CD4-positive, alpha-beta T cell treated with Interleukin-1 beta for 1 hour (primary cell): ENCODE data around the gene RNF25.

Source experiments
- DNase-seq, 2 donors: peaks; one replicate each; pipeline ENCODE4 v3.0.0-alpha.2; 2020 to 2022

The RNF25 gene

GRCh38 chr2:218671097-218671653 is 627 bp downstream of the RNF25 start:
- no peak for DNase-seq

GRCh38 chr2:218664653-218665052 is 7.1 kb downstream of the RNF25 start:
- DNase-seq: no peak

GRCh38 chr2:218663901-218664300 is 7.9 kb downstream of the RNF25 start:
- DNase-seq: no peak

- DNase-seq: no peak
These were observed 9.0 kb downstream of the RNF25 start for GRCh38 chr2:218662827-218663226.

- no peak for DNase-seq
These were observed 9.4 kb downstream of the RNF25 start for GRCh38 chr2:218662377-218662776.

- DNase-seq: no peak
These were observed 11.8 kb downstream of the RNF25 start for GRCh38 chr2:218659988-218660358.

- DNase-seq: peak; percentile 91 to 93
These were observed 12.4 kb downstream of the RNF25 start, which contains the start of the genes BCS1L and ZNF142 for GRCh38 chr2:218659258-218659987. TSS of gene BCS1L (plus strand) at chr2:218659683. CDS start at chr2:218660988, 1,305 bp downstream. TSS of gene ZNF142 (minus strand) at chr2:218659623. CDS start at chr2:218656429, 3,194 bp downstream.

- peak; percentile 20 to 44 for DNase-seq
These were observed 13.0 kb downstream of the RNF25 start for GRCh38 chr2:218658671-218659257.

DNA sequence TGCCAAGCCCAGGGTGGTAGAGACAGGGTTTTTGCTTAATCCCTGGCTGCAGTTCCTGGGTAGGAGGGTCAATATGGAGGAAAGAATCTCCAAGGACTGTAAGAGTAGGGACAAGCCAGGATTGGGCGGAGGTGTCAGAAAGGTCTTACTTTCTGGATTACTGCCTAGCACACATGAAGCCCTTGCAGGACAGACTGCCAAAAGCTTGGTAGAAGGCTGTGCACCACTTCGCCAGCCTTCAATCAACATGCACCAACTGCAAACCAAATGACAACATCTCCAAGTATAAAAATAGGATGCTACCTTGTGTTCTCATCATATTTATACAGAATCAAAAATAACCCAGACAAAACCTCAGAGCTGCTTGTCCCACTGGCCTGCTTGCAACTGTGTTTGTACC is 16.1 kb downstream of the RNF25 start:
- no peak for DNase-seq

DNA sequence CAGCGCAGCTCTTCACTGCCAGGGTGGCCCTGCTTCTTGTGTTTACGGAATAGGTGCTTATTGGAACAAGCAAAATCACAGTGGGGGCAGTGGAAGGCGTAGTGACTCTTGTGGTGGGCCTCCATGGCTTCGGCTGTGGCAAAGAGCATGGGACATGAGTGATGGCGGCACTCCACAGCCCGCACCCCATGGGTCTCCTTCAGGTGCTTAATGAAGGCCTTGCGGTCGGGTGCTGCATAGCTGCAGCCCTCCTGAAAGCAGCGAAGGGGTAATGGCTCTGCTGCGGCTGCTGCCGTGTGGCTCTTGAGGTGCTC is 23.1 kb downstream of the RNF25 start:
- DNase-seq: no peak

DNA sequence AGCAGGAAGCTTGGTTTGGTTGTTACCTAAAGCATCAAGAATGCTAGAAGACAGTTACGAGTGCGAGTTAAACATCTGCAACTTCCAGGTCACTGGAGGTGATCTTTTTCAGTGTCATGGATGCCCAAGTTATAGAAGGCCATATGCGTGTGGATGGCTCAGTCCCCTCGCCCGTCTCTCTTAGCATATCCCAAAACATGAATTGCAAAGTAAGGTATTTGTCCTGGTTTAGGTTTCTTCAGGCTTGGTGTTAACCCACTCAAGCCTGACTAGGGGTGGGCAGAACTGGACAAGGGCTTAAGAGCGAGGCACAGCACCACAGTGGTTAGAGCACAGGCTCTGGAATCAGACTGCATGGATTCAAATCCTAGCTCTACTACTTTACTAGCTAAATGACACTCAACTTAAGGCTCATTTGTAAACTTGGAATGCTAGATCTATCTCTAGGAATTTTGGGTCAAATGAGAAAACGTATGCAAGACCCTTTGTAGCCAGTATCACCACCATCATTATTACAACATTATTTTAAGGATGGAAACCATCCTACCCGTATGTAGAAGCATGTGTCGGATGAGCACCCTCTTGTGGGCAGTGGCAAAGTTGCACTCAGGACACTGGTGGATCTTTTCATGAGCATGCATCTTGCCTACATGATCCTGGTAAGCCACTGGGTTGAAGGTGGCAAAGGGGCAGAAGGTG is 23.6 kb downstream of the RNF25 start:
- DNase-seq: peak; percentile 60

- no peak for DNase-seq
These were observed 26.7 kb downstream of the RNF25 start for GRCh38 chr2:218645126-218645525.

GRCh38 chr2:218644721-218645120 is 27.1 kb downstream of the RNF25 start:
- DNase-seq: no peak

DNA sequence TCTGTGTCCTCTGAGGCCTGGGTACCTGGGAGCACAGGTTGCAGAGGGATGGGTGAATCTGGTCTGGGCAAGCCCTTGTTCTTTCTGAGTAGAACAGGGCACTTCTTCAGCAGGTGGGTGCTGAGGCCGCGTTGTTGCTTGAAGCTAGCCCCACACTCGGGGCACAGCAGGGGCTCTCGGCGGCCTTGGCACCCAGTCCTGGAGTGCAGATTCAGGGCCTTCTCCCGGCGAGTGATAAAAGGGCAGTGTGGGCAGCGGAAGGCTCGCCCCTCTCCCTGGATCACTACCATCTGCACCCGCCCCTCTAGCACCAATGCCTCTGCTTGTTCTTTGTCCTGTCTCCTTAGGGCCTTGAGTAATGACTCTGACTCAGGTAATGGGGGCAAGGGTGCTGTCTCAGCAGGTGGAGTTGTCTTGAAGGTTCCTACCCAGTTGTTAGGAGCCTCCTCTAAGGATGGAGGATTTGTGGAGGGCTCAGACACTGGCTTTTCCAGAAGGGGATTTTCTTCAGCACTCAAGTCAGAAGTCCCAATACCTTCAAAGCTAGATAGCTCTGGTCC is 28.0 kb downstream of the RNF25 start:
- no peak for DNase-seq

GRCh38 chr2:218642786-218643185 is 29.0 kb downstream of the RNF25 start:
- no peak for DNase-seq

- no peak for DNase-seq
These were observed 29.6 kb downstream of the RNF25 start for GRCh38 chr2:218642121-218642656.

DNA sequence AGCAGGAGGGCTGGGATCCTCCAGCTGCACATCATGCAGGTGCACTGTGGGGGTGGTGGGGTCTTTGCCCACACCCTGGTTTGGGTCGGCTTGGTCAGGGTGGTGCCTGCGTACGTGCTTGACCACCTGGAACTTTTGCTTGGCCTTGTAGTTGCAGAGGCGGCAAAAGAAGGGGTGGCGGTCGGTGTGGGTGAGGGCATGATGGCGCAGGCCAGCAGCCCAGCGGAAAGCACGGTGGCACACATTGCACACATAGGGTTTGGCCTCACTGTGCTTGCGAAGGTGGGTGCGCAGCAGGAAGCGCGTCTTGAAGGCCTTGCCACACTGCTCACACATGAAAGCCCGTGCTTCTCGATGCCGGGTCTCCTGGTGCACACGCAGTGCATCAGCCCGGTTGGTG is 33.4 kb downstream of the RNF25 start:
- DNase-seq: no peak

DNA sequence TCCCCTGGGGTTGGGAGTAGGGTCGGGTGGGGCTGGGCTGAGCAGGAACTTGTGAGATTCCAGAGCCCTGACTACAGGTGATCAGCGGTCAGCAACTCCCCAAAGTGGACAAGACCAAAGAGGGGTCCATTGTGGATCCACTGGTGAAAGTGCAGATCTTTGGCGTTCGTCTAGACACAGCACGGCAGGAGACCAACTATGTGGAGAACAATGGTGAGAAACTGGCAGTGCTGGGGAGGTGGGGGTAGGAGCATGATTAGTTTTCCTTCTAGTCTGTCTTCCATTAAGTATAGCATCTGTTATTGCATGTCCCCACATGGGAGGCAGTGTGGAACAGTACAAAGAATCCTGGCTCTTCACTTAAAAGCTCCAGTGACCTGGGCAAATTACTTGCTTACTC is 36.1 kb downstream of the RNF25 start:
- no peak for DNase-seq

DNA sequence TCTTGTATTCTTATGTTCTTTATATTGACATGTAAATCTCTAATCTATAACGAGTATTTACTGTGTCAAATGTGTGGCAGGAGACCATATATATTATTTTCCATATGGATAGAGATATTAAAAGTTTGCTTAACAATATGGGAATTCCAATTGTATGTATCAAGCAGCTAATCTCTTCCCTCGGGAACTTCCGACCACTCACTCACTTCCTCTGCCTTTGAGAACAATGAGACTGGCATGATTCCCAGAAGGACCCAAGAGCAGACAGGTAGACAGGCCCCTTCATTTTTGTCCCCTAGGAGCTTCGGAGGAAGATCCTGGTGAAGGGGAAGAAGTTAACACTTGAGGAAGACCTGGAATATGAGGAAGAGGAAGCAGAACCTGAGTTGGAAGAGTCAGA is 40.0 kb downstream of the RNF25 start:
- no peak for DNase-seq

- no peak for DNase-seq
These were observed 43.9 kb downstream of the RNF25 start for GRCh38 chr2:218627939-218628338.

GRCh38 chr2:218626369-218626768 is 45.4 kb downstream of the RNF25 start:
- DNase-seq: no peak

GRCh38 chr2:218623366-218623705 is 48.5 kb downstream of the RNF25 start:
- no peak for DNase-seq

GRCh38 chr2:218622606-218623365 is 49.0 kb downstream of the RNF25 start:
- DNase-seq: no peak
